Stimulated activated CD4-positive, alpha-beta T cell treated with anti-CD3 and anti-CD28 coated beads, Interleukin-4, amount 100 ng/mL, for 4 hours (primary cell): Measurements from ENCODE around the gene DPP8.
"Not testable (repeated sequence)": the region's sequence is repeated elsewhere in the genome, so short reads cannot be mapped to it uniquely, and the experiment has no call there.

Source experiments
- DNase-seq, 2 experiments: peaks; one replicate each; pipeline ENCODE4 v3.0.0-alpha.2; 2020

DPP8 gene

DNA sequence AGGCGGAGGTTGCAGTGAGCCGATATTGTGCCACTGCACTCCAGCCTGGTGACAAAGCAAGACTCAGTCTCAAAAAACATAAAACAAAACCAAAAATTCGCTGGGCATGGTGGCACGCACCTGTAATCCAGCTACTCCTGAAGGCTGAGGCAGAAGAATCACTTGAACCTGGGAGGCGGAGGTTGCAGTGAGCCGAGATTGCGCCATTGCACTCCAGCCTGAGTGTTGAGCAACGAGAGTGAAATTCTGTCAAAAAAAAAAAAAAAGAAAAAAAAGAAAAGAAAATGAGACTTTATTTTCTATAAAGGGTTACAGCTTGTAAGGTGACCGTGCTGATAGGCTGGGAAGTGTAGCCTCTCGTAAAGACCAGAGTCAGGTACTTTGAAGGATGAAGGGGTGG, 6.7 kb upstream of the DPP8 start:
- DNase-seq = no peak

- DNase-seq = no peak
Measured at GRCh38 chr15:65521350-65521749, 3.9 kb upstream of the DPP8 start.

DNA sequence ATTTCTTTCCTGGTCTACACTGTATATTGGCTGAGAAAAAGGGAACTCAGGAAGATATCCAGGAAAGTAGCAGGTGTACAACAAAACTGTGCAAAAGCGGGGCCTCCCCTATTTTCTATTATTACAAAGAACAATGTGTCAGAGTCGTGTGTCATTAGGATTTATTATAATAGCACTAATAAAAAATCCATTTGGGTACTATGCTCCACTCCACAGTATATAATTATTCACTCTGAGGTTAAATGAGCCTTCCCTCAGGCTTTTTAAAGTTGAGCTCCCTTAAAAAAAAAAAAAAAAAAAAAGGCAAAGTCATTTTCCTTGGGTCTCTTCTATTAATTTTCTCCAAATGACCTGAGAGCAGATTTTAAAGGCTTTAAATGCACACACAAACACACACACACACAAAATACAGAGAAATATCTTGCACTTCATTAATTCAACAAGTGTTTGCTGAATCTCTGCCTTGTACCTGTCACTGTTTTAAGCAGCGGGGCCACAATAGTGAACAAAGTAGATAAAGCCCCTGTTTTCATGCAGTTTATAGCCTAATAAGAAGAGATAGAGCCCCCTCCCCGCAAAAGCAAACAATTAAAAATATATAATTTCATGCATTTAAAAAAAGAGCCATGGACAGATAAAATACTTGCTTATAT, 1.3 kb upstream of the DPP8 start:
- no peak for DNase-seq

DNA sequence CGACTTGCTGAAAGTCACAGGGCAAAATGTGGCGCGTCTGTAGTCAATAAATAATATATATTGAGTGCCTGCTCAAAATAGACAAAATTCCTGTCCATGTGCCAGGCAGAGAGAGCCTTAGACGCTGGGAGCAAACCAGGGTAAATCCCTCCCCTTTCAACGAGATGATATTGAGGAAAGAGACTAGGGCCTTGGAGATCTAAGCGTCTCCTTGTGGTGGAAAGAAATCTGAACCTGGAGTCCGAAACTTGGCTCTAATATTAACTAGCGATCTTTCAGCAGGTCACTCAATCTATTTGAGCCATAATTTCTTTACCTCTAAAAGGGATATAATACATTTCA, 348 bp upstream of the DPP8 start:
- no peak for DNase-seq

GRCh38 chr15:65512807-65513416, 4.6 kb downstream of the DPP8 start:
- DNase-seq = no peak

GRCh38 chr15:65512189-65512588, 5.3 kb downstream of the DPP8 start:
- no peak for DNase-seq

GRCh38 chr15:65509321-65509720, 8.2 kb downstream of the DPP8 start:
- DNase-seq = no peak

GRCh38 chr15:65494076-65494475, 23.4 kb downstream of the DPP8 start:
- no peak for DNase-seq

DNA sequence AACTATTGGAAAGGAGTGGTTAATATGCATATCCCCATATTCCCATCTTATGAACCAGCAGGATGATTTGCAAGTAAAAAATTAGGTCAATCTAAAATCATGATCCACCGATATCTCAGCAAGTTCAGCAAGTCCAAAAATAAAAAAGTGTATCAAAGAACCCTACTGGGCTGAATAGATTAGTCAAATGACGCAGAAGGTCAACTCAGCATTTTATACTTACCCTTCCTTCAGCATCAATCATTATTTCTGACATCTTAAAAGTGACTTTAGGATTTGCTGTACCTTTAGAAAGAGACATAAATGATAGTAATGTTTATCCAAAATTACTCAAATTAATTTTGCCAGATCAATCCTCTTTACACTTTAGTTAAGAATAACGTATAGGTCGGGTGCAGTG, 32.6 kb downstream of the DPP8 start:
- no peak for DNase-seq

DNA sequence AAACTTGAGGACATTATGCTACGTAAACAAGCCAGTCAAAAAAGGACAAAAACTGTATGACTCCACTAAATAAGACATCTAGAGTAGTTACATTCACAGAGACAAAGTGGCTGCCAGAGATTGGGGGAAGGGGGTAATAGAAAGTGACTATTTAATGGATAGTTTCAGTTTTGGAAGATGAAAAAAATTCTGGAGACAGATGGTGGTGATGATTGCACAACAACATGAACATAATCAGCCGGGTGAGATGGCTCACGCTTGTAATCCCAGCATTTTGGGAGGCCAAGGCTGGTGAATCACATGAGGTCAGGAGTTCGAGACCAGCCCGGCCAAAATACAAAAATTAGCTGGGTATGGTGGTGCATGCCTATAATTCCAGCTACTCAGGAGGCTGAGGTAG, 40.6 kb downstream of the DPP8 start:
- no peak for DNase-seq

DNA sequence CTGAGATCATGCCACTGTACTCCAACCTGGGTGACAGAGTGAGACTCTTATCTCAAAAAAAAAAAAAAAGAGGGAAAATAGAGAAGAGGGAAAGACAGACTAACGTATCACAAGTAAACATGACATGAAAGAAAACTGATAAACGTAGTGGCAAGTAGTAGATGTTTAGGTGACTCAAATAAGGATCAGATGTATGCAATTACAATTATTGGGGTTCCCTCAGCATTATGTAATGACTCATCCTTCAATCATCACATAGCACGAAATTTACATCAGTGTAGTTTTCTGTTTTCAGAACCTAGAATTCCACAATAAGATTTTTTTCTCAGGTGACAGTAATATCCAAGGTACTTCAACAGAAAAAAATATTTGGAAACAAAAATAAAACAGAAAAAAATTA, 46.6 kb downstream of the DPP8 start:
- DNase-seq = no peak

GRCh38 chr15:65468229-65468909, 49.1 kb downstream of the DPP8 start:
- no peak for DNase-seq

DNA sequence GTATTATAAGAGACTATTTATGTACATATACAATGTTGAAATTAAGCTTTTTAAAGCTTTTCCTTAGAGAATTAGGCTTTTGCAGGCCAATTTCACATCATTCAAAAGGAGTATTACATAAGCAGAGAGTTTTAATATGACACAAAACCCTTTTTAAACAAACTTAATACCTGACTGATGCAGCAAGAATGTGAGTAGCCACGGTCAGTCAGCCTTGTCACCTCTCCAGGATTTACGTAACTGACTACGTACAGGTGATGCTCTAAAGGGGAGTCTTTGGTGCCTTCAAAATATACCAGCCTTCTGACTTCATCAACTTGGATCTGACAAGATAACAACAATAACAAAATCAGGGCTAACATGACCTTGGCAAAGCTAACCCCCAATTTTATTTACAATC, 50.6 kb downstream of the DPP8 start:
- DNase-seq = no peak

DNA sequence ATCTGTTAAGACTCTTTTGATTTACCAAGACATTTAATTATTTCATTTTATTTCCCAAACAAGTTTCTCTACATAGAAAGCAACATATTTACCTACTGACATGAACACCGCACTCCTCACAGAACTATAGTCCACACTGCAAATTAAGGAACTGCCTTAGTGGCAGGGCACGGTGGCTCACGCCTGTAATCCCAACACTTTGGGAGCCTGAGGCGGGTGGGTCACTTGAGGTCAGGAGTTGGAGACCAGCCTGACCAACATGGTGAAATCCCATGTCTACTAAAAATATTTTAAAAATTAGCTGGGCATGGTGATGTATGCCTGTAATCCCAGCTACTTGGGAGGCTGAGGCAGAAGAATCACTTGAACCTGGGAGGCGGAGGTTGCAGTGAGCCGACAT, 54.4 kb downstream of the DPP8 start:
- DNase-seq = not testable (repeated sequence)

DNA sequence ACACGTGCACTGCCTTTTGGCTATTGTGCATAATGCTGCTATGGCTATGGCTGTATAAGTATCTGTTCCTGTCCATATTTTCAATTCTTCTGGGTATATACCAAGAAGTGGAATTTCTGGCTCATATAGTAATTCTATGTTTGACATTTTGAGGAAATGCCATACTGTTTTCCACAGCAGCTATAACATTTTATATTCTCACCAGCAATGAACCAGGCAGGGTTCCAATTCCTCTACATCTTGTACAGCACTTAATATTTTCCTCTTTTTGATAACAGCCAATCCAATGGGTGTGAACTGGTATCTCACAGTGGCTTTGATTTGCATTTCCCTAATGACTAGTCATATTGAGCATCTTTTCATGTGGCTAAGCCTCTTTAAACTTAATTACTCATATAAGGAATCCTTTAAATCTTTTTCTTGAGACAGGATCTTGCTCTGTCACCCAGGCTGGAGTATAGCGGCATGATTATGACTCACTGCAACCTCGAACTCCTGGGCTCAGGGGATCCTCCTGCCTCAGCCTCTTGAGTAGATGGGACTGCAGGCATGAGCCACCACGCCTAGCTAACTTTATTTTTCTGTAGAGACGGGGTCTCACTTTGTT, 56.6 kb downstream of the DPP8 start:
- peak in 1 of 2 experiments; percentile 38 for DNase-seq

- not testable (repeated sequence) for DNase-seq
Measured at GRCh38 chr15:65455256-65455655, 62.2 kb downstream of the DPP8 start.

GRCh38 chr15:65451989-65452388, 65.5 kb downstream of the DPP8 start:
- DNase-seq = no peak

DNA sequence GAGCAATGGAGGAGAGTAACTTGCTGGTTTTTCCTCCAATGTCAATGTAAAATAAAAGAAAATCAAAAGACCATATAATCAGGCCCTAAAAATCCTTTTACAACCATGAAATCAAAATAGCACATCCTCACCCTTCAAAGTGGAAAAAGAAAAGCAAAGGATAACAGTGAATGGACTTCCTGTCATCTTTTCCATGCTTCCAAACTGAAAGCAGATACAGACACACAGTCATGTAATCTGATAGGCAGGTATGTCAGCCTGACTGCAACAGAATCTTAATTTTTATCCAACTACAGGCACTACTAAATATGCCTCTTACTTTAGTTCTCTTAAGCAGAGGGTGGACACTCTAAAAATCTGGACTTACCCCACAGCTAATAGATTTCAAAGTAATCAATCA, 66.9 kb downstream of the DPP8 start:
- DNase-seq = no peak

- no peak for DNase-seq
Measured at GRCh38 chr15:65447145-65447544, 70.3 kb downstream of the DPP8 start.

DNA sequence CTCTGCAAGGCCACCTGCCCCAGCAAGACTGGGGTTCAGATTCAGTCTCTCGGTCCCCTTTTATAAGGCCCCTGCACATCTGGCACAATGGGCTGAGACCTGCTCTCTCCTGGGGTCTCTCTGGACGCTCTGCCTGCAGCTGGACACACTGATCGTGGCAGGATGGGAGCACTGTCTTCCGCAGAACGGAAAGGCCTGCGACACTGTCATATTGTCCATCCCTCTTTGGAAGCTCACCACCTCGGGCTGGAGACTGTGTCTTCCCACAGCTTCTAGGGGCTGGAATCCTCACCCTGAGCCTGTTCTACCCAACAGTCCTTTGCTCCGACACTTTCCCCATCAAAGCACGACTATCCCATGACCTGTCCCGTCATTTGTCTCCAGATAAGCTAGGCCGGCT, 83.3 kb downstream of the DPP8 start:
- DNase-seq = no peak

GRCh38 chr15:65431731-65432130, 85.8 kb downstream of the DPP8 start:
- no peak for DNase-seq

DNA sequence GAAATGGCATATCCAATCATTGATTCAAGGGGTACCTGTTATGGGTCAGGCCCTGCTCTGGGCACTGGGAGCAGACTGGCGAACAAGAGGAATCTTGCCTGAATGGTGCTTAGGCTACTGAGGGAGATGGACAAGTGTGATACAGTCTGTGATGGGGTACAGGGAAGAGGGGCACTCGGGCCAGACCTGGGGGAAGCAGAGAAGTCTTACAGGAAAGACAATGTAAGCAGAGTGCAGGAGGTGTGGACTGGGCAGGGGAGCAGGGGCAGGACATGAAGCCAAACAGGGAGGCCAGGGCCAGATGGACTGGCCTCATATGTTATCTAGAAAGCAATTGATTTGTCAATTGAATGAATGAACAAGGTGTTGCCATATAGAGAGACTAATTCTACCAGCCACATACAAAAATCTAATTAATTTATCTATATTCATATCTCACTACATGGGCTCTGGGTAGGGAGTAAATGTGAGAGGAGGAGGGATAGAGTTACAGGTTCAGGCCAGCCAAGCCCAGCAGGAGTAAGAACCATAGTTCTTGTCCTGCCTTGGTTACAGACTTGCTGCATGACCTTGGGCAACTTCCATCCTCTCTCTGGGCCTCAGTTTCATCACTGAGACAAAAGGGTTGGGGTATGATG, 91.2 kb downstream of the DPP8 start:
- DNase-seq = no peak

GRCh38 chr15:65424683-65425082, 92.8 kb downstream of the DPP8 start:
- DNase-seq = no peak
